Measurements from ENCODE around the gene KCNJ8.

DNA sequence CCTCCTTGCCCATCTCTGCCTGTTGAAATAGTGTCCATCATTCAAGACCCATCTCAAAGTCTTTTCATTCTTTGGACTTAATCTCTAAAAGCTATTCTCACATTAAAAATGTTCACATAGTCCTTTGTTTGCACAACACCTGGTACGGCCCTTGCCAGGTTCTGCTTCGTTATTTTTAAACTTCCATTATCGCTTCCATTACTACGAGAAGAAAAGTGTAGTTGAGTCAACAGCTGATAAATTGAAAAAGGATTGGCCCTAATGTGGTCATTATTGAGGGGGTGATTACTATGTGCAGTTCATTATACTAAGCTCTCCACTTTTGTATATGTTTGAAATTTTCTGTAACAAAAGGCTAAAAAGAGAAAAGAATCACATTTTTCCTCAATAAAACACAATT is 17.8 kb downstream of the KCNJ8 start:
- TF ChIP-seq CTCF (IDR thresholded peaks at IDR 0.05) (no peak), POLR2A (IDR thresholded peaks at IDR 0.05) (no peak)
